GM10847 (cell line): Measurements from ENCODE around the gene LYPD5.
A peak's percentile ranks its signal among the peaks of the same experiment; 100 is the strongest.

Experiments used
- POLR2A ChIP-seq: IDR thresholded peaks from 2 replicates; pipeline ENCODE4 v1.6.1; 2011; ENCODE audit not compliant: insufficient read length; ENCODE audit errors: extremely low read depth

Gene LYPD5

DNA sequence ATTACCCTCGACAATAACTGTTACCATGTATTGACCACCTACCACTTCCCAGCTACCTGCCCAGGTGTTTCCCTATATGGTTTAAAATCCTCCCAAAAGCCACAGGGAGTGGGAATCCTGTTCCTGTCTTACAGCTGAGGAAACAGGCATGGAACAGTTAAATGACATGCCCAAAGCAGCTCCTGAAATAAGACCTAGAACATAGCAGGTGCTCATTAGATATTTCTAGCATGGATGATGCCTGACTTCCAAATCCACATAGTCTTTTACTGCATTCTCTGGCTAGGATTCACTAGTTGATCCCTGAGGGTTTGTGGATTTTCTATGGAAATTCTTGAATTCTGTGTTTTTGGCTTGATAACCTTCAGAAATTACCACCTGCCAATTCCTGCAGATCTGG is 34.4 kb downstream of the LYPD5 start:
- no peak for TF ChIP-seq POLR2A

DNA sequence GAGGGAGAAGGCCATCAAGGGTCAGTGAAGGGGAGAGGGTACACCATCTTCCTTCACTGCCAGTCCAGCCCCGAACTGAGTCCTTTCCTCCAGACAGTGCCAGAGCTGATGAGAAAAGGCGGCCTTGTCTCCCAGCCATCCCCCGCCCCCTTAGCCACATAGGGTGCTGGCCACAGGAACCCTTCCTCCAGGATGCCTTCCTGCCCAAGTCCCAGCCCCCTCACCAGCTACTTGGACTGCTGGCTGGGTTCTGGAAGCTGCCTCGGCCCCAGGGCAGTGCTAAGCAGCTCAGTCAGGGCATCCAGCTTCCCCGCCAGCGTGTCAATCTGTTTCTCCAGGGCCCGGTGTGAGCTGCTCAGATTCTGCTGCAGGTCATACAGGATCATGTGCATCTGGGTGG is 34.9 kb downstream of the LYPD5 start:
- no peak for TF ChIP-seq POLR2A

- TF ChIP-seq POLR2A: no peak
Observed at GRCh38 chr19:43766755-43767043, 35.5 kb downstream of the LYPD5 start.

GRCh38 chr19:43765109-43765876 is 37.0 kb downstream of the LYPD5 start:
- peak; percentile 16 for TF ChIP-seq POLR2A

DNA sequence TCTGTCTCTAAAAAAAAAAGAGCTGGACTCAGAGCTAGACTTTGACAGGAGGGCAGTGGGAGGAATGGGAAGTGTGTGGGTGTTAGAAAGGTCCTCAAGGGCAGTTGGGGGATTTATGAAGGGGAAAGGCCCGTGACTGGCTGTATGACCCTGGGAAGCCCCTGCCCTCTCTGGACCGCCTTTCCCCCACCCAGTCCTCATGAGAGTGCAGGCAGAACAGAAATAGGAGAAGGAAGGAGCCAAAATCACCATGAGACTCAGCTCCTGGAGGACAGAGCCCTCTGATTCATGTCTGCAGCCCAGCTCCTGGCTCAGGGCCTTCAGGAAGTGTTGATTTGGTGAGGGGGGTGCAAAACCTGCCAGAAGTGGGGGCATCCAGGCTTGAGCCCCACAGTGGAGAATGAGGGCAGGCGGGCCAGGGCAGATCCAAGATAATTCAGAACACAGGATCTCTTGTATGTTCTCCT is 38.7 kb downstream of the LYPD5 start:
- no peak for TF ChIP-seq POLR2A

- TF ChIP-seq POLR2A: no peak
Observed at GRCh38 chr19:43762814-43763213, 39.4 kb downstream of the LYPD5 start.

DNA sequence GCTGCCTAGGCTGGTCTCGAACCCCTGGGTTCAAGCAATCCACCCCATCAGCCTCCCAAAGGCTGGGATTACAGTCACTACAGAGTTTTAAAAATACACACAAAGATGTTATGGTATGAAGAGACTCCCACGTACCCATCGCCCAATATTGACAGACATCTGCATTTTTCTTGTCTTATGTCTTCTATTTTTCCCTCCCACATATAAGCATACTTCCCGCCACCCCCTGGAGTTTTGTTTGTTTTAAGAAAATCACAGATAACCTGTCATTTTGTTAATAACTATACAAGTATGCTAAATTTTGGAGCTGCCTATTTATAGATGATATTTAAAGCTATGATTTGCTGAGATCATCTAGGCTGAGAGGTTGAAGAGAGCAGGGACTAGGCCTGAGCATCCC is 41.3 kb downstream of the LYPD5 start:
- TF ChIP-seq POLR2A: no peak

DNA sequence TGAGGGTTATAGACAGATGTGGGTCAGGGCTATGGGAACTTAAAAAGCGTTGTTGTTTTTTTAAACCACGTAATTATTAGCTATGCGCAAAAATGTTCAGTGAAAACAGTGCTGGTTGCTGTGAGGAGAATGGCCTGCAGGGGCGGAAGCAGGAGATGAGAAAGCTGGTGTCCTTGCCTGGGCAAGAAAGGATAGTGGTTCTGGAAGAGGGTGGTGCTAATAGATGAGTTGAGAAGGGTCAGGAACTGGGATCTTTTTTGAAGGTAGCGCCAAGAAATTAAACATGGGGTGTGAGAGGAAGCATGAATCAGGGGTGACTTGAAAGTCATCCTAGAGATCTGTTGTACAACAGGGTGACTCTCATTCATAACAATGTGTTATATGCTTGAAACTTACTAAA is 42.7 kb downstream of the LYPD5 start:
- TF ChIP-seq POLR2A: no peak

GRCh38 chr19:43755256-43755801 is 46.9 kb downstream of the LYPD5 start:
- TF ChIP-seq POLR2A: peak; percentile 62

GRCh38 chr19:43754503-43755255 is 47.6 kb downstream of the LYPD5 start, which contains the start of gene SMG9:
Gene SMG9, minus strand, starts transcription at chr19:43754962. Its CDS starts 4,221 bp downstream, at chr19:43750741.
- TF ChIP-seq POLR2A: peak; percentile 57

- TF ChIP-seq POLR2A: no peak
Observed at GRCh38 chr19:43754253-43754502, 48.1 kb downstream of the LYPD5 start.

DNA sequence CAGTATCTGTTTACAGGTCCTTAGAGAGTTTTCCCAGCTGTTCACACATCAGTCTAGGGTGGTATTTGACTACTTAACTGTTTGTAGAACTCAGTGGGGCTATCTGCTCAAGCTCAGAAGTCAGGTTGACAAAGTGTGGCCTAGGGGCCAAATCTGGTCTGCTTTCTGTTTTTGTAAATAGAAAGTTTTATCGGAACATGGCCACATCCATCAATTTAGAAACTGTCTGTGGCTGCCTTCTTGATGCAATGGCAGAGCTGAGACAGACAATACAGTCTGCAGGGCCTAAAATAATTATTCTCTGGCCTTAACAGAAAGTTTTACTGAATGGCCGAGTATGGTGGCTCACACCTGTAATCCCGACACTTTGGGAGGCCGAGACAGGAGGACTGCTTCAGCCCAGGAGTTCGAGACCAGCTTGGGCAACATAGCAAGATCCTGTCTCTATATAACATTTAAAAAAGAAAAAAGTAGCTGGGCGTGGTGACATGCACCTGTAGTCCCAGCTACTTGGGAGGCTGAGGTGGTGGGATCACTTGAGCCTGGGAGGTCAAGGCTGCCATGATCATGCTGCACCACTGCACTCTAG is 49.9 kb downstream of the LYPD5 start:
- no peak for TF ChIP-seq POLR2A

GRCh38 chr19:43751466-43752220 is 50.6 kb downstream of the LYPD5 start:
- TF ChIP-seq POLR2A: no peak

DNA sequence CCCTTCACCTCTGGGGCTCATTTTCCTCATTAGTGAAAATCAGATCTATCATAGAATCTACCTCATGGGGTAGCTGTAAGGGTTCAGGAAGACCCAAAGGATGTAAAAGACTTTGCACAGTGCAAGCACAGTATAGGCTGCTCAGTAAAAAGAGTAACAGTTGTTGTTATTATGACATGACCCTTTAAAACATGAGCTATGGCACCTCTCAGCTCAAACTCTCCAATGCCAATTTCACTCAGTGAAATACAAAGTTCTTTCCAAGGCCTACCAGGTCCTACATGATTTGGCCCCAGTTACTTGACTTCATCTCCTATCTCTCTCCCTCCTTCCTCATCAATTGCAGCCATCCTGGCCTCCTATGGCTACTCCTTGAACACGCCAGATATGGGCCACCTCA is 52.3 kb downstream of the LYPD5 start:
- no peak for TF ChIP-seq POLR2A

DNA sequence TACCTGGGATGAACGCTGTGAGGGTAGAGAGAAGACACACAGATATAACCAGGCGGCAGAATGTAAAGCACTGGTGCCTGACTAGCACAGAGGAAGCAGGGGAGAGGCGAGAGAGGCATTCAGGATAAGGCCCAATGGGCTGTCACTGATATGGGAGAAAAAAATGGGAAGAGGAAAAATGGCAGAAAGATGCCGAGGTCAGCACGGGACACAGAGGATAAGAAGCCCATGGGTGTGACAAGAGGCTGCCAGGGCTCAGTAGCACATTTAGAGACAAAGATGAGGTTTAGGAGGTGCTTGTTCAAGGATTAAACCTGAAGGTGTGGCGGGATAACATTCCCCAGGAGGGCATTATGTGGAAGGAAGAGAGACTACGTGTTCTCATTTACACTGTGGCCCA is 53.1 kb downstream of the LYPD5 start:
- no peak for TF ChIP-seq POLR2A
